ENCODE measurements around the gene SCD. TPM values are rescaled to one million over a fixed set of nuclear protein-coding genes. Genes with fewer than 3 reads are reported as not detected.
"Not testable (repeated sequence)": the region's sequence is repeated elsewhere in the genome, so short reads cannot be mapped to it uniquely, and the experiment has no call there.

The SCD gene
- 41.2 and 104 TPM in 2 replicates for total RNA-seq

- peak; percentile 76 to 95 for DNase-seq (ENCODE audit: low read depth in 2 of 2)
Observed at GRCh38 chr10:100346765-100347567, at the start of gene SCD. Gene SCD, plus strand, starts transcription at chr10:100347233. Its CDS starts 272 bp downstream, at chr10:100347505.

- DNase-seq (ENCODE audit: low read depth in 2 of 2): no peak
Observed at GRCh38 chr10:100297242-100297641, 49.8 kb upstream of the SCD start.

- not testable (repeated sequence) for DNase-seq (ENCODE audit: low read depth in 2 of 2)
Observed at GRCh38 chr10:100301123-100301522, 45.9 kb upstream of the SCD start.

DNA sequence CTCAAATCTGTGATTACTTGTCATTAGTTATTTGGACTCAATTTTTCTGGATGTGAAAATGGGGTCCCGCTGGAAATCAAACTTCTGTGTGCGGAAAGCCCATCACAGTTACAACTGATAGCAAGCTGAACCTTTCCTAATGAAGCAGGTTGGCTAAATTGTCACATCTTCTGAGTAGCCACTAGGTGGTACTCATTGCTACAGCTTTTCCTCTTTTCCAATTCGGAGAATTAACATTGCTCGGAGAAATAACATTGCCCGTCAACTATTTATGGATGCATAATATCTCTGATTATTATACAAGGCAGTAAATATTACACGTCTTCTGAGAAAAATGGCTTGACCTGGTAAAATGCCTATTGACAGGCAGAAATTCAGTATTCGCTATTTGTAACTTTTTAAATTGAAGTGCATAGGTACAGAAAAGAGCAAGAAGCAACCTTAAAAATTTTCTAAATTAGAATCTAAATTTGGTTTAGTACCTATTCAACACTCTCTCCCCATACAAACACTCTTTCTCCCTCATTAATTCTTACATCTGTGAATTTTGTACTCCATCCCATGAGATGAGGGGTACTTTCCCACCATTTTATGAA, 43.2 kb upstream of the SCD start:
- peak; percentile 5 to 43 for DNase-seq (ENCODE audit: low read depth in 2 of 2)

- no peak for DNase-seq (ENCODE audit: low read depth in 2 of 2)
Observed at GRCh38 chr10:100304414-100304813, 42.6 kb upstream of the SCD start.

DNA sequence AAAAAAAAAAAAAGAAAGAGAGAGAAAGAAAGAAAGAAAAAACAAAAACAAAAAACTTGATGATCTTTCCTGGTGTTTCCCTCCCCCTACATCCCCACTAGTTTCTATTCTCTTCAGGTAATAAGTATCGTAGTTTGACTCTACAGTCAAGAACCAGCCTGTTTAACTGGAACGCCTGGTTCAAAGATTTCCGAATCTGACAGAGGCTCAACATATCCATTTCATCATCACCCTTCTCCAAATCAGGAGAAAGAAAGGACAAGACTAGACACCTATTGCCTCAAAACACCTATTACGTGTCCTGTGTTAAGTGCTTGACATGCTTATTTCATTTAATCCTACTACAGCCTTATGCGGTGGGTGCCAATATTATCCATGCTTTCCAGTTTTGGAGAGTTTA, 40.2 kb upstream of the SCD start:
- DNase-seq (ENCODE audit: low read depth in 2 of 2): no peak

DNA sequence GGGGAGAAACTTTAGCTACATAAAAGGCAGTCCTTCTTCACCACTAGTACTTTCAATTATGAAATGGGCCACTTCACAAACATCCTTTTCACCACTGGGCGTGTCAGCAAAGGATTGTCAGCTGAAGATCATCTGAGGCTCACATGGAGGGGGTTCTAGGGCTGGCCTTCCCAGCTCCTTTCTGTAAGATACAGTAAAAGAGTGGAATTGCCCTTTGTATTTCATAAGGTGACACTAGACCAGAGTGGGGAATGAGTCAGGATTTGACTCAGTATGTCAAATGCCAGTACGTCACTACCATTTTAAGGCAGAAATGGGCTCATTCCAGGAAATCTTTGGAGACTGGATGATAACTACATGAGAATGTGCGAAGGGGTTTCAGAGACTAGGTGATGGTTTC, 39.3 kb upstream of the SCD start:
- DNase-seq (ENCODE audit: low read depth in 2 of 2): no peak

DNA sequence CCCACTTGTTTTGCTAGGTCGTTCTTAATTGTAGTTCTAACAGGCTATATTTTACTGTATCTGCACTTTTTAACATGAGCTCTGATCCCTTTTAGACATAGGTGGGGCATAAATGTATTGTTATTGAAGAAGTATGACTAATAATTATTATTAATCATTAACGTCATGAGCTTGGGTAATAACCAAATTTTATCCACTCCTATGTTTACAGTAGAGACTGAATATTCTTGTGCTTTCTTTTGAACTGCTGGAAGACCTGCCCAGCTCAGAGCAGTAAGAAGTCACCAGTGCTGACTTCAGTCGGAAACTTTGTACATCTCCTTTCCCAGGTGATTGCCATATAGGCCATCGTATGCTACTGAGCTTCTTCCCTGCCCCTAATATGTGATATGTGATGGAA, 35.7 kb upstream of the SCD start:
- no peak for DNase-seq (ENCODE audit: low read depth in 2 of 2)

DNA sequence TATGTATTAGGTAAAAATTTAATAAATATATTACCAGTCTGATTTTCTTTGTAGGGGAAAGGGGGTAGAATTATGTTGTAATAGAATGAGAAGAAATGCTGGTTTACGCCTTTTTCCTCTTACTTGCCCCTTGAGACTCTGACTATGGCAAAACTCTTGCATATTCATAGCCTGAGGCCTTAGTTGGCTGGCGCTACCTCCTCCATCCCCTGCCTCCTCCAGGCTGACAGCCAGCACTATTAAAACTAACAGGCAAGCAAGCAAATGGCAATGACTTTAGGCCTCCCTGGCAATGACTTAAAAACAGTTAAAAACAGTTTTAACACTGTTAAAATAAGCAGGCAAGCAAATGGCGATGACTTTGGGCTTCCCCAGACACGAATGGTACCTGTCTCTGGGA, 31.4 kb upstream of the SCD start:
- DNase-seq (ENCODE audit: low read depth in 2 of 2): no peak

DNA sequence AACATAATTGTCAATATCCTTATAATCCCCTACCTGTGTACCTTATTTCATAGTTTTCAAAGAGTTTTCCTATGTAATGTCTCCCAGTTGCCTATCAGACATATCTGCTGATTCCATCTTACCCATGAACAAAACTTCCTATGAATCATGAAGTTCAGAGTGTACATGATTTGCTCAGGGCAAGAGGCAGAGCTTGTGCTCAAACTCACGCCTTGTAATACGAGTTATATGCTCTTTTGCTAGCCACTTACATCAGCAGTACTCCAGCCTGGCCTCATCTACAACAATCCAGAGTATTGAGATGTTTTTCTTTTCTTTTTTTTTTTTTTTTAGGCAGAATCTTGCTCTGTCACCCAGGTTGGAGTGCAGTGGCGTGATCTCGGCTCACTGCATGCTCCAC, 28.8 kb upstream of the SCD start:
- DNase-seq (ENCODE audit: low read depth in 2 of 2): no peak

- no peak for DNase-seq (ENCODE audit: low read depth in 2 of 2)
Observed at GRCh38 chr10:100319707-100320402, 27.2 kb upstream of the SCD start.

DNA sequence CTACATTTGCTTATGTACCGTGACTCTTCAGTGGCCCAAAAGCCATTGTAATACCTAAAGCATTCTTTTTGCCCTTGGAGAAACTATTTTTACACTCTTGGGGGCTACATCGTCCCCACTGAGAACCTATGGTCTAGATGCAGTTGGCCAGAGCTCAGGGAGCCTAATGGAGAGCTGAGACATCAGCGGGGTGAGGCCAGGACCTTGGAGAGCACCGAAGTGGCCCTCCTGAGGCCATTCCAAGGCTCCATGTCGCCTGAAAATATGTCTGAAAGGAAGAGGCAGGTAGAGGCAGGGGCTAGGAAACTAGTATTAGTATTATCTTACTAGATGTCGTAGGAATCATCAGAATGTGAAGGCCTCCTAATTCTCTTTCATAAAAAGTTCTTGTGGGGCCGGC, 21.9 kb upstream of the SCD start:
- no peak for DNase-seq (ENCODE audit: low read depth in 2 of 2)

DNA sequence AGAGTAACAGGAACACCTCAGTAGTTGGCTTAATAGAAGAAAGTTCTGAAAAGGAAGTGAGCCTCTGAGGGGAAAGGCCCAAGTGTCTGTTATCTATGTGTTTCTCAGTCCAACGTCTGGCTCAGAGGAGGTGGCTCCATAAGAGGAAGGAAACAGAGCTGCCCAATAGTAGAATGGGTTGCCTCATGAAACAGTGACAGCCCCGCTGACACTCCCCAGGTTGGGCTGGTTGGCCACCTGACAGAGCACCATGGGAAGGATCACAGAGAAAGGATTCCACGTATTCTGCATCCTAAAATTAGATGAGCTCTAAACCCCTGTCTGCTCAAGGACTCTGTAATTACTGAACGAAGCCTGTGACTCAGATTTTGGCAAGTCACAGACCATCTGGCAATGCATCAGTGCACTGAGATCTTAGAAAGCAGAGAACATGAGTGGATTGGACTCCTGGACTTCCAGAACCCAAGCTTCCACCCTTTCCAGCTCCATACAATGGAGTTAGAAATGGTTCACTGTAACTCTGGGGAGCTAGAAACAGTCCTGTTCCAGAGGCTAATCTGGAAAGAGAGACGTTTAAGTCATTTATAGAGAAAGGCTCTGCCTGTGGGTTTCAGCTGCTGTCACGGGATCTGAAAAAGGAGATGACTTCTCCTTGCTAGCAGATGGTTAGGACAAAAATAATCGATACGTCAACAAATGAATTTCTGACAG, 19.9 kb upstream of the SCD start:
- DNase-seq (ENCODE audit: low read depth in 2 of 2): no peak

DNA sequence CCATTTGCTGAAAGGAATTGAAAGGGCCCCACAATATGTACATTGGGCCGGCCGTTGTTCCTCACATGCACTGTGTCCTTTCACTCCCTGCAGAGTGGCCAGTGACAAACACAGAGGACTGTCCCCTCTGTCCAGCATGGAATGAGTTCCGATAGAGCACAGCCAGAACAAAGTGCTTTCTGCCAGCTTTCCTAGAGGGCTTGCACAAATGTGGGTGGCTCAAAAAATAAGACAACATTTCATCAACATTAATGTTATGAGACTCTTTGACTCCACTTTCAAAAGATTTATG, 19.4 kb upstream of the SCD start:
- DNase-seq (ENCODE audit: low read depth in 2 of 2): no peak

- no peak for DNase-seq (ENCODE audit: low read depth in 2 of 2)
Observed at GRCh38 chr10:100328198-100328597, 18.8 kb upstream of the SCD start.

- no peak for DNase-seq (ENCODE audit: low read depth in 2 of 2)
Observed at GRCh38 chr10:100330079-100330478, 17.0 kb upstream of the SCD start, which contains the start of gene PKD2L1. Gene PKD2L1, minus strand, starts transcription at chr10:100330228. Its CDS starts 125 bp downstream, at chr10:100330103.

DNA sequence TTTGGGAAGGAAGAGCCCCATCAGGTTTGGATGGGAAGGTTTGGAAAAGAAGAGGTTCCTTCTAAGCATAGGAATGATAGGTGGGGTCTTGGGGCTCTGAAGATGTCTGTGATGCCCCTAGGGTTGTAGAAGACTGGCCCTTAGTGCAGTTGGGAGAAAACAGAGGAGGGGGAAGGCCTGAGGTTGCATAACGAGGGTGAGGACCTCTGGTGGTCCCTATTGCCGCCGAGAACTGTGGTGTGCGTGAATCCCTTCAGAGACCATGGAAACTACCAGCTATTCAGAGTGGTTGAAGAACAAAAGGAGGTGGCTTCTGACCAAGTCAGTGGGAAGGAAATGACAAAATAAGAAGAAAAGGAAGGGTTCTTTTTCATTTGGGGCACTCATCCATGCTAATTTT, 13.9 kb upstream of the SCD start:
- DNase-seq (ENCODE audit: low read depth in 2 of 2): no peak

- no peak for DNase-seq (ENCODE audit: low read depth in 2 of 2)
Observed at GRCh38 chr10:100333661-100334440, 13.2 kb upstream of the SCD start.

DNA sequence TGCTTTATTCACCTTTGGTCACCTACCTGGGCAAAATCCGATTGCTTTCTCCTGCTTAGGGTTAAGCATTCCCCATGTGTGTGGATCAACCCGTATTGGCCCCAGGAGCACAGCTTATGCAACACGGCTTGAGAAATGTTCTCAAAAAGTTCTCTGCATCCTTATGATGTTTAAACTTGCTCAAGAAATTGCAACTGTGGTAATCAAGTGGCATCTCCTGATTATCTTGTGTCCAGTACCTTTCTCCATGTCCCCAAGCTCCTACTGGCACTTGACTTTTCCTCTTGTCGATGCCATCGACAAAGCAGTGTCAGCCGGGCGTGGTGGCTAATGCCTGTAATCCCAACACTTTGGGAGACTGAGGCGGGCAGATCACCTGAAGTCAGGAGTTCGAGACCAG, 12.3 kb upstream of the SCD start:
- DNase-seq (ENCODE audit: low read depth in 2 of 2): no peak

GRCh38 chr10:100338434-100339036, 8.5 kb upstream of the SCD start:
- peak; percentile 33 to 54 for DNase-seq (ENCODE audit: low read depth in 2 of 2)

DNA sequence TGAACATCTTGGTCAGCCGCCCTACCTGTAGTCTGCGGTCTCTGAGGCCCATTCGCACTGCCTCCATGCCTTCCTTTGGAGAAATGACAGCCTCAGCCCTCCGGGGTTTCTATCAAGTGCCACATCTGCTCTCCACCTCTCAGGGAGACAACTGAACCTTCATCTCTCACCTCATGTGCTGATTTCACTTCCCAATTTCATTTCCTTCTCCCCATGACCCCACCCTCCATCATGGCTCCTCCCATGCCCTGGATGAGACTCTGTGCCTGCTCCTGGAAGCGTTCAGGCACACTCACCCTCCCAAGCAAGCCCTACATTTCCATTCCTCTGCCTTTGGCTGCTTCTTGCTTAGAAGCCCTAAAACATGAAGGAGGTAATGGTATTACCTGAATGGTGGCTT, 7.8 kb upstream of the SCD start:
- DNase-seq (ENCODE audit: low read depth in 2 of 2): no peak
